ENCODE results near the gene LRRC3. TPM values are rescaled to one million over a fixed set of nuclear protein-coding genes. Genes with fewer than 3 reads are reported as not detected.

Gene LRRC3
- polyA plus RNA-seq, 1 experiment = 0.59 TPM

- Histone ChIP-seq H3K36me3 (ENCODE audit: control insufficient read depth, insufficient read depth, low read length) (no peaks in the 10 kb centered on the region), H3K27me3 (ENCODE audit: control insufficient read depth, insufficient read depth, low read length) (no peaks in the 10 kb centered on the region), H3K4me3 (ENCODE audit: low read depth, low read length) (no peak overlapping the region)
- no peak for DNase-seq (ENCODE audit: low read depth)
- ChIA-PET CTCF (no interaction called here), POLR2A (no interaction called here)
- TF ChIP-seq, protein P1, sequence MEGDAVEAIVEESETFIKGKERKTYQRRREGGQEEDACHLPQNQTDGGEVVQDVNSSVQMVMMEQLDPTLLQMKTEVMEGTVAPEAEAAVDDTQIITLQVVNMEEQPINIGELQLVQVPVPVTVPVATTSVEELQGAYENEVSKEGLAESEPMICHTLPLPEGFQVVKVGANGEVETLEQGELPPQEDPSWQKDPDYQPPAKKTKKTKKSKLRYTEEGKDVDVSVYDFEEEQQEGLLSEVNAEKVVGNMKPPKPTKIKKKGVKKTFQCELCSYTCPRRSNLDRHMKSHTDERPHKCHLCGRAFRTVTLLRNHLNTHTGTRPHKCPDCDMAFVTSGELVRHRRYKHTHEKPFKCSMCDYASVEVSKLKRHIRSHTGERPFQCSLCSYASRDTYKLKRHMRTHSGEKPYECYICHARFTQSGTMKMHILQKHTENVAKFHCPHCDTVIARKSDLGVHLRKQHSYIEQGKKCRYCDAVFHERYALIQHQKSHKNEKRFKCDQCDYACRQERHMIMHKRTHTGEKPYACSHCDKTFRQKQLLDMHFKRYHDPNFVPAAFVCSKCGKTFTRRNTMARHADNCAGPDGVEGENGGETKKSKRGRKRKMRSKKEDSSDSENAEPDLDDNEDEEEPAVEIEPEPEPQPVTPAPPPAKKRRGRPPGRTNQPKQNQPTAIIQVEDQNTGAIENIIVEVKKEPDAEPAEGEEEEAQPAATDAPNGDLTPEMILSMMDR (IDR thresholded peaks at IDR 0.05; ENCODE audit: insufficient read depth, low read depth, low read length) = no peak
Measured at GRCh38 chr21:44423312-44423821, 31.9 kb upstream of the LRRC3 start.

- no peaks in the 10 kb centered on the region for H3K36me3 ChIP-seq (ENCODE audit: control insufficient read depth, insufficient read depth, low read length)
- H3K4me3 ChIP-seq (ENCODE audit: low read depth, low read length) = no peak overlapping the region
- ChIA-PET POLR2A (no interaction called here), CTCF (no interaction called here)
- no peak for DNase-seq (ENCODE audit: low read depth)
- TF ChIP-seq, protein P1 (IDR thresholded peaks at IDR 0.05; ENCODE audit: insufficient read depth, low read depth, low read length) = no peak
- H3K27me3 ChIP-seq (ENCODE audit: control insufficient read depth, insufficient read depth, low read length) = no peaks in the 10 kb centered on the region
Measured at GRCh38 chr21:44423941-44424607, 31.2 kb upstream of the LRRC3 start.

- no peaks in the 10 kb centered on the region for H3K27me3 ChIP-seq (ENCODE audit: control insufficient read depth, insufficient read depth, low read length)
- TF ChIP-seq, protein P1 (IDR thresholded peaks at IDR 0.05; ENCODE audit: insufficient read depth, low read depth, low read length) = no peak
- ChIA-PET CTCF (no interaction called here), POLR2A (no interaction called here)
- no peak for DNase-seq (ENCODE audit: low read depth)
- H3K4me3 ChIP-seq (ENCODE audit: low read depth, low read length) = no peak overlapping the region
- H3K36me3 ChIP-seq (ENCODE audit: control insufficient read depth, insufficient read depth, low read length) = no peaks in the 10 kb centered on the region
Measured at GRCh38 chr21:44424608-44425306, 30.6 kb upstream of the LRRC3 start.

DNA sequence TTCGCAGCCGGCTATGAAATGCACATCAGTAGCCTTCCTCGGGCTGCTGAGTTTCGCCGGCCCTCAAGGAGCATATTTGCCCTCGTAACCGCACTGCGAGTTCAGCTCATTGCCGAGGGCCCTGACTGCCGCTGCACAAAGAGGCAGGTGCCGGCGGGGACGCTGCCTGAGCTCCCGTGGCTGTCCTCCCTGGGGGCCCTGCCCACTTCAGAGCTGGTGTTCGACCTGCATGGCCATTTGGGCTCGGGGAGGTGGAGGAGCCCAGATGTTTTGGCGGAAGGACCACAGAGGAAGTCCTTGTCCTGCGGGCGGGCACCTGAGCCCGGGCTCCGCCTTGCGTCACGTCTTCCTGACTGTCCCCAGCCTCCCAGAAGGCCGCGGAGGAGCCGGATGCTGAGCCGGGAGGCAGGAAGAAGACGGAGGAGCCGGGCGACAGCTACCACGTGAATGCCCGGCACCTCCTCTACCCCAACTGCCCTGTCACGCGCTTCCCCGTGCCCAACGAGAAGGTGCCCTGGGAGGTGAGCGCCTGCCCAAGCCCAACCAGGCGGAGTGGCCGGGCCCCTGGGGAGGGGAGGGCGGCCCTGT is 29.9 kb upstream of the LRRC3 start:
- Histone ChIP-seq H3K4me3 (ENCODE audit: low read depth, low read length) (no peak overlapping the region), H3K27me3 (ENCODE audit: control insufficient read depth, insufficient read depth, low read length) (no peaks in the 10 kb centered on the region), H3K36me3 (ENCODE audit: control insufficient read depth, insufficient read depth, low read length) (no peaks in the 10 kb centered on the region)
- ChIA-PET CTCF (no interaction called here), POLR2A (no interaction called here)
- DNase-seq (ENCODE audit: low read depth) = no peak
- TF ChIP-seq, protein P1 (IDR thresholded peaks at IDR 0.05; ENCODE audit: insufficient read depth, low read depth, low read length) = no peak

- POLR2A ChIA-PET = no interaction called here
- TF ChIP-seq, protein P1 (IDR thresholded peaks at IDR 0.05; ENCODE audit: insufficient read depth, low read depth, low read length) = no peak
- CTCF ChIA-PET = no interaction called here
Measured at GRCh38 chr21:44425895-44426662, 29.2 kb upstream of the LRRC3 start.

More at GRCh38 chr21:44425895-44426662, 29.2 kb upstream of the LRRC3 start:
- H3K4me3 ChIP-seq (ENCODE audit: low read depth, low read length) = no peak overlapping the region
- no peaks in the 10 kb centered on the region for H3K36me3 ChIP-seq (ENCODE audit: control insufficient read depth, insufficient read depth, low read length)
- H3K27me3 ChIP-seq (ENCODE audit: control insufficient read depth, insufficient read depth, low read length) = no peaks in the 10 kb centered on the region
- DNase-seq (ENCODE audit: low read depth) = no peak
